Uterus (tissue), 4 donors: ENCODE results near the gene DIP2B. TPM values are rescaled to one million over a fixed set of nuclear protein-coding genes. Genes with fewer than 3 reads are reported as not detected.
"Not testable (repeated sequence)": the region's sequence is repeated elsewhere in the genome, so short reads cannot be mapped to it uniquely, and the experiment has no call there.

Experiments
- DNase-seq, 2 donors: peaks; one replicate each; pipeline ENCODE4 v3.0.0-alpha.2; 2019 to 2020
- H3K27ac ChIP-seq, 2 donors: fragments of 200-600 bp; sonication (generic); 1 replicate in 1 of 2; 2 replicates in 1 of 2; pipeline ENCODE4 v1.5.1; 2016 to 2018
- H3K27me3 ChIP-seq, 2 donors: fragments of 200-600 bp; sonication (generic); one replicate each; pipeline ENCODE4 v1.5.1; 2018 to 2019; ENCODE audit warnings: control low read depth in 1 of 2
- H3K36me3 ChIP-seq, 2 donors: fragments of 200-600 bp; sonication (generic); one replicate each; pipeline ENCODE4 v1.5.1; 2019; ENCODE audit warnings: control low read depth in 1 of 2
- H3K4me1 ChIP-seq, 2 donors: fragments of 200-600 bp; sonication (generic); one replicate each; pipeline ENCODE4 v1.5.1; 2018 to 2019; ENCODE audit warnings: control low read depth in 1 of 2
- H3K4me3 ChIP-seq, 2 donors: fragments of 200-600 bp; sonication (generic); 1 replicate in 1 of 2; 2 replicates in 1 of 2; pipeline ENCODE4 v1.5.1; 2018 to 2019; ENCODE audit warnings: mild to moderate bottlenecking in 1 of 2
- H3K9me3 ChIP-seq, 2 donors: fragments of 200-600 bp; sonication (generic); one replicate each; pipeline ENCODE4 v1.5.1; 2019; ENCODE audit warnings: control low read depth in 1 of 2
- POLR2A ChIP-seq, 2 donors: fragments of 450-650 bp; IDR thresholded peaks; one replicate each; pipeline ENCODE4 v1.6.1; 2016; ENCODE audit warnings: antibody characterized with exemption in 2 of 2, mild to moderate bottlenecking in 1 of 2, moderate library complexity in 1 of 2
- intact Hi-C: fragments of 100-400 bp; cut with DNase I; formaldehyde crosslinking; loops from one replicate; pipeline ENCODE4 v1.15.1; 2023; ENCODE audit warnings: low total_unique reads
- total RNA-seq, 4 donors: library from RNA; depleted of rRNA in 3 of 4; stranded (reverse); fragments of >200 nt in 3 of 4; gene quantifications; one replicate each; pipeline versions ENCODE4 v1.1.0 to v1.2.4, GENCODE V29; 2014 to 2023
- TF ChIP-seq, protein P1 (sequence below), 4 experiments: fragments of 200-600 bp in 2 of 4; fragments of 450-650 bp in 2 of 4; sonication (generic) in 2 of 4; IDR thresholded peaks; one replicate each; pipeline ENCODE4 v1.5.1; 2016 to 2019; ENCODE audit warnings: antibody characterized with exemption in 4 of 4, mild to moderate bottlenecking in 2 of 4, moderate library complexity in 1 of 4
- donor health status: DM: yes; HTN: yes; CAD: no.

DIP2B gene
- total RNA-seq, 4 donors from 2014 or later: 5.6 to 47.0 (median 14.9) TPM

DNA sequence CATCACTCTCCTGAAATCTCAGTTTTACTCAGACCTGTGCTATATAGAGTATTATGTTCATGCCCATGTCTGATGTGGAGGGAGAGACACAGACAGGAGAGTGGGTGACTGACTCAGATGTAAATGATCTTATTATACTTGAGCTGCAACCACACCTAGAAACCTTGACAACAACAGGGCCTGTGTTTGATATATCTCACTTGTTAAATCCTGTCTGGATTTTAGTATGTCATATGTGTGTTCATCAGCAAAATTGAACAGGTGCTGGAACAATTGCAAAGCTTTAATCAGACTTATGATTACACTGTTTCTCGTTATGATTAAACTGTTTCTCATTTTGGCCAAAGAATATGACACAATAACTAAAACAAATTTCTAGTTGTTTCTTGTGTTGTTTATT, 37.7 kb downstream of the DIP2B start:
- Histone ChIP-seq H3K27me3 (no peaks in the 10 kb centered on the region), H3K27ac (no peak overlapping the region), H3K9me3 (no peaks in the 10 kb centered on the region), H3K36me3 (no peaks in the 10 kb centered on the region), H3K4me3 (no peak overlapping the region), H3K4me1 (peaks cover 0 to 7% of the 10 kb centered on the region in 2 donors)
- no peak for TF ChIP-seq POLR2A (IDR thresholded peaks at IDR 0.05)
- TF ChIP-seq, protein P1, sequence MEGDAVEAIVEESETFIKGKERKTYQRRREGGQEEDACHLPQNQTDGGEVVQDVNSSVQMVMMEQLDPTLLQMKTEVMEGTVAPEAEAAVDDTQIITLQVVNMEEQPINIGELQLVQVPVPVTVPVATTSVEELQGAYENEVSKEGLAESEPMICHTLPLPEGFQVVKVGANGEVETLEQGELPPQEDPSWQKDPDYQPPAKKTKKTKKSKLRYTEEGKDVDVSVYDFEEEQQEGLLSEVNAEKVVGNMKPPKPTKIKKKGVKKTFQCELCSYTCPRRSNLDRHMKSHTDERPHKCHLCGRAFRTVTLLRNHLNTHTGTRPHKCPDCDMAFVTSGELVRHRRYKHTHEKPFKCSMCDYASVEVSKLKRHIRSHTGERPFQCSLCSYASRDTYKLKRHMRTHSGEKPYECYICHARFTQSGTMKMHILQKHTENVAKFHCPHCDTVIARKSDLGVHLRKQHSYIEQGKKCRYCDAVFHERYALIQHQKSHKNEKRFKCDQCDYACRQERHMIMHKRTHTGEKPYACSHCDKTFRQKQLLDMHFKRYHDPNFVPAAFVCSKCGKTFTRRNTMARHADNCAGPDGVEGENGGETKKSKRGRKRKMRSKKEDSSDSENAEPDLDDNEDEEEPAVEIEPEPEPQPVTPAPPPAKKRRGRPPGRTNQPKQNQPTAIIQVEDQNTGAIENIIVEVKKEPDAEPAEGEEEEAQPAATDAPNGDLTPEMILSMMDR (IDR thresholded peaks at IDR 0.05): no peak
- intact Hi-C loops: no loop called here
- DNase-seq: no peak

DNA sequence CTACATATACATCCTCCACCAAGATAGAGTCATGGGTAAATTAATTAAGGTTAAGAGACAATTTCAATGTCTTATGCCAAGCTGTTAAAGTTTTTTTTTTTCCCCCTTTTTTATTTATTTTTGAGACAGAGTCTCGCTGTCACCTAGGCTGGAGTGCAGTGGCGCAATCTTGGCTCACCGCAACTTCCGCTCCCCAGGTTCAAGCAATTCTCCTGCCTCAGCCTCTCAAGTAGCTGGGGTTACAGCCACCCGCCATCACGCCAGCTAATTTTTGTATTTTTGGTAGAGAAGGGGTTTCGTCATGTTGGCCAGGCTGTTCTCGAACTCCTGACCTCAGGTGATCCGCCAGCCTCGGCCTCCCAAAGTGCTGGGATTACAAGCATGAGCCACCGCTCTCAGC, 38.4 kb downstream of the DIP2B start:
- H3K9me3 ChIP-seq, H3K4me1 ChIP-seq, H3K27ac ChIP-seq, intact Hi-C loops, H3K4me3 ChIP-seq, DNase-seq, H3K27me3 ChIP-seq, H3K36me3 ChIP-seq: not testable (repeated sequence)

DNA sequence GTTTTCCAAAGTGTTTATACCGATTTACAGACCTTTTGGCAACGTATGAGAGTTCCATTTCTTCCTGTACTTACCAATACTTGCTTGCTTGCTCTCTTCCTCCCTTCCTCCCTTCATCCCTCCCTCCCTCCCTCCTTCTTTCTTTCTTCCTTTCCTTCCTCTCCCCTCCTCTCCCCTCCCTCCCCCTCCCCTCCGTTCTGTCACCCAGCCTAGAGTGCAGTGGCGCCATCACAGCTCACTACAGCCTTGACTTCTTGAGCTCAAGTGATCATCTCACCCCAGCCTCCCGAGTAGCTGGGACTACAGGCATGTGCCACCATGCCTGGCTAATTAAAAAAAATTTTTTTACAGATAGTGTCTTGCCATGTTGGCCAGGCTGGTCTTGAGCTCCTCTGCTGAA, 40.4 kb downstream of the DIP2B start:
- Histone ChIP-seq H3K4me3 (no peak overlapping the region), H3K36me3 (no peaks in the 10 kb centered on the region), H3K27me3 (no peaks in the 10 kb centered on the region), H3K4me1 (peaks cover 0 to 7% of the 10 kb centered on the region in 2 donors), H3K27ac (no peak overlapping the region), H3K9me3 (no peaks in the 10 kb centered on the region)
- intact Hi-C loops: no loop called here
- TF ChIP-seq, protein P1 (IDR thresholded peaks at IDR 0.05): no peak
- TF ChIP-seq POLR2A (IDR thresholded peaks at IDR 0.05): no peak
- DNase-seq: no peak

DNA sequence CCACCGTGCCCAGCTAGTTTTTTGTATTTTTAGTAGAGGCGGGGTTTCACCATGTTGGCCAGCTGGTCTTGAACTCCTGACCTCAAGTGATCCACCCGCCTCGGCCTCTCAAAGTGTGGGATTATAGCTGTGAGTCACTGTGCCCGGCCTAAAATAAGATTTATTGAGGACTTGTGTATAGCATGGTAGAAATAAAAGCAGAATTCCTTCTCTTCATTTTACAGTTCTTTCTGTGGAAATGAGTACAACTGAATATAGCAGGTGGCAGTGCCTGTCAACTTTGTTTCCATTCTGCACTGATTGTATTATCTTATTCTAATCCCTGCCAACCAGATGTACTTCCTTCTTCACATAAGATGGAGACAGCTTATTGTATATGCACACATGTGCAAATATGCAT, 41.0 kb downstream of the DIP2B start:
- Histone ChIP-seq H3K4me3 (no peak overlapping the region), H3K27me3 (no peaks in the 10 kb centered on the region), H3K9me3 (no peaks in the 10 kb centered on the region), H3K36me3 (no peaks in the 10 kb centered on the region), H3K4me1 (peaks cover 0 to 7% of the 10 kb centered on the region in 2 donors), H3K27ac (no peak overlapping the region)
- DNase-seq: no peak
- no peak for TF ChIP-seq POLR2A (IDR thresholded peaks at IDR 0.05)
- TF ChIP-seq, protein P1 (IDR thresholded peaks at IDR 0.05): no peak
- intact Hi-C loops: no loop called here

DNA sequence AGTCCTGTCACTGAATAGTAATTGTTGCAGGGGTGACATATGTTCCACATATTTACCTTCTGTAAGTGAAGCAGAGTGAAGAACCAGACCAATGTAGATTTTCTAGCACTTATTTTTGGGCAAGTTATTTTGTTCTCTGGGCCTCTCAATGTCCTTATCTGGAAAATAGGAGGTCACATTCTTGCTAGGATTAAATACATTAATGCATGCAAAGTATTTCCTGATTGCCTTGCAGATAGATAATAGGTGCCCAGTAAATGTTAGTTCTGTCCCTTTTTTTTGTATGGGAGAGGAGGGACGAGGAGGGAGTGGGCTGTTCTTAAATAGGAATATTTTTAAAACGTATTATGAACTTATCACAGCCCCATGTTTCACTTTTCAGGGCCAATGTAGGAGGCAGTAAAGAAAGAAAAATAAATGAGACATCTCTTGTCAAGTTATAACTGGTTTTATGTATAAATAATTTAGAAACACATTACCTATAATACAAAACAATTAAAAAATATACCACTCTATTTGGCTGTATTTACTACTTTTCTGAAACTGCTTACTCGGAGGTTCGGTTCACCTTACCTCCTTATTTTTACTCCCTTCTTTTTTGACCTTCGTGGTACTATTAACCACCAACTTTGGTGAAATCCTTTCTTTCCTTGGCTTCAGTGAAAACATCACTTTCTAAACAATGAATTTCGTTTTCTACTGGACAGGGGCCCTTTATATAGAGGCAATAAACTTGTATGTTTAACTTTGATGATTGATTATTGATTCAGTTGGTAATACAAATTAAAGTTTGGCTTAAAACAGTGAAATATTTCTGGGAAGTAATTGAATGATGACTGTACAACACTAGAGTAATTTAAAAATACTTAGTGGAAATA, 41.9 kb downstream of the DIP2B start:
- Histone ChIP-seq H3K36me3 (no peaks in the 10 kb centered on the region), H3K4me1 (peaks cover 0 to 7% of the 10 kb centered on the region in 2 donors), H3K4me3 (no peak overlapping the region), H3K27me3 (no peaks in the 10 kb centered on the region), H3K27ac (no peak overlapping the region), H3K9me3 (no peaks in the 10 kb centered on the region)
- no peak for TF ChIP-seq POLR2A (IDR thresholded peaks at IDR 0.05)
- TF ChIP-seq, protein P1 (IDR thresholded peaks at IDR 0.05): no peak
- intact Hi-C loops: no loop called here
- DNase-seq: no peak
